ENCODE data around the gene DEPDC5.

DEPDC5 gene

GRCh38 chr22:31726692-31727091 lies 27.1 kb upstream of the DEPDC5 start:
- no peak overlapping the region for H3K4me3 ChIP-seq (replicated peaks; ENCODE audit: low read depth, low read length)
- no peaks in the 10 kb centered on the region for H3K27me3 ChIP-seq (replicated peaks; ENCODE audit: control insufficient read depth, insufficient read depth, low read length)
- TF ChIP-seq CTCF (IDR thresholded peaks at IDR 0.05; ENCODE audit: insufficient read depth, low read length, poor library complexity, severe bottlenecking) = no peak
- H3K36me3 ChIP-seq (ENCODE audit: control insufficient read depth, insufficient read depth, low read length) = peaks cover 5% of the 10 kb centered on the region
- no peak for DNase-seq (ENCODE audit: extremely low read depth, insufficient read length)

- H3K4me3 ChIP-seq (replicated peaks; ENCODE audit: low read depth, low read length) = no peak overlapping the region
- H3K27me3 ChIP-seq (replicated peaks; ENCODE audit: control insufficient read depth, insufficient read depth, low read length) = no peaks in the 10 kb centered on the region
- DNase-seq (ENCODE audit: extremely low read depth, insufficient read length) = no peak
- H3K36me3 ChIP-seq (ENCODE audit: control insufficient read depth, insufficient read depth, low read length) = peaks cover 5% of the 10 kb centered on the region
- no peak for TF ChIP-seq CTCF (IDR thresholded peaks at IDR 0.05; ENCODE audit: insufficient read depth, low read length, poor library complexity, severe bottlenecking)
These were observed 25.0 kb upstream of the DEPDC5 start for GRCh38 chr22:31728857-31729256.

- DNase-seq (ENCODE audit: extremely low read depth, insufficient read length) = no peak
- Histone ChIP-seq H3K4me3 (replicated peaks; ENCODE audit: low read depth, low read length) (no peak overlapping the region), H3K27me3 (replicated peaks; ENCODE audit: control insufficient read depth, insufficient read depth, low read length) (no peaks in the 10 kb centered on the region), H3K36me3 (ENCODE audit: control insufficient read depth, insufficient read depth, low read length) (peaks cover 3% of the 10 kb centered on the region; the same call in 1 of the 2 replicates)
- TF ChIP-seq CTCF (IDR thresholded peaks at IDR 0.05; ENCODE audit: insufficient read depth, low read length, poor library complexity, severe bottlenecking) = no peak
These were observed 23.5 kb upstream of the DEPDC5 start for GRCh38 chr22:31730344-31730711.

GRCh38 chr22:31732089-31732829 lies 21.6 kb upstream of the DEPDC5 start:
- Histone ChIP-seq H3K36me3 (ENCODE audit: control insufficient read depth, insufficient read depth, low read length) (no peaks in the 10 kb centered on the region; the same call in 1 of the 2 replicates), H3K4me3 (replicated peaks; ENCODE audit: low read depth, low read length) (no peak overlapping the region), H3K27me3 (replicated peaks; ENCODE audit: control insufficient read depth, insufficient read depth, low read length) (no peaks in the 10 kb centered on the region)
- TF ChIP-seq CTCF (IDR thresholded peaks at IDR 0.05; ENCODE audit: insufficient read depth, low read length, poor library complexity, severe bottlenecking) = no peak
- no peak for DNase-seq (ENCODE audit: extremely low read depth, insufficient read length)

GRCh38 chr22:31733580-31734079 lies 20.2 kb upstream of the DEPDC5 start:
- no peak for DNase-seq (ENCODE audit: extremely low read depth, insufficient read length)
- Histone ChIP-seq H3K27me3 (replicated peaks; ENCODE audit: control insufficient read depth, insufficient read depth, low read length) (no peaks in the 10 kb centered on the region), H3K36me3 (ENCODE audit: control insufficient read depth, insufficient read depth, low read length) (peaks cover 3% of the 10 kb centered on the region), H3K4me3 (replicated peaks; ENCODE audit: low read depth, low read length) (no peak overlapping the region)
- no peak for TF ChIP-seq CTCF (IDR thresholded peaks at IDR 0.05; ENCODE audit: insufficient read depth, low read length, poor library complexity, severe bottlenecking)
